ENCODE results near the gene RCL1. TPM values are rescaled to one million over a fixed set of nuclear protein-coding genes. Genes with fewer than 3 reads are reported as not detected.

Gene RCL1
- polyA plus RNA-seq, 1 donor (not counting 4 experiments of a cell fraction or from before 2014, with no cell fraction given): 16.6 TPM

DNA sequence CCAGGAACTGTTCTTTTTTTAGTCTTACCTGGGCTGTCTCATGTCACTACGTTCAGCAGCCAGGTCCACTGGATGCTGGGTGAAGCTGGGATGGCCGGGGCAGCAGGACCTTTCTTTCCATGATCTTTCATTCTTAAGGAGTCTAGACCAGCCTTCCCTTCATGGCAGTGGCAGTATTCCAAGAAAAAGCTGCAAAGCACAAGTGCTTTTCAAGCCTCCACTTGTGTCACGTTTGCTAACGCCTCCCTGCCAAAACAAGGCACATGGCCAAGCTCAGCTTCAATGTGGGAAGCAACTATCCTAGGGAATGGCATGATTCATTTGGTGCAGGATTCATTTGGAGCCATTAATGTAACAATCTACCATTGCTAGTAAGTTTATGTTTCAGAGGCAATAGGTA is 94.8 kb downstream of the RCL1 start:
- dilution Hi-C loops (cut with MboI; ENCODE audit: extremely low pct_ligation_motif_present, low sequenced_read_pairs): no loop called here
- Histone ChIP-seq H3K9me3 (ENCODE audit: control insufficient read depth, low read depth, low read length) (no peaks in the 10 kb centered on the region), H2AFZ (ENCODE audit: control insufficient read depth, low read length) (no peak overlapping the region), H3K9ac (ENCODE audit: control insufficient read depth, extremely low read depth, insufficient read depth, low read length) (no peak overlapping the region), H3K9me1 (ENCODE audit: control insufficient read depth, extremely low read depth, insufficient read depth, low read length) (no peaks in the 10 kb centered on the region), H3K4me1 (ENCODE audit: control insufficient read depth, extremely low read depth, insufficient read depth, low read length) (peaks cover 8% of the 10 kb centered on the region), H3K27ac (ENCODE audit: control insufficient read depth, insufficient read depth, low read length) (no peak overlapping the region), H3K4me2 (ENCODE audit: control insufficient read depth, extremely low read depth, insufficient read depth, low read depth, low read length) (no peak overlapping the region), H3K4me3 (ENCODE audit: control insufficient read depth in 2 of 3, extremely low read depth in 1 of 3, insufficient read depth in 2 of 3, low read depth in 1 of 3, low read length in 3 of 3) (no peak overlapping the region), H3K36me3 (ENCODE audit: control insufficient read depth in 2 of 2, extremely low read depth in 1 of 2, insufficient read depth in 2 of 2, low read length in 2 of 2) (no peaks in the 10 kb centered on the region), H3K27me3 (ENCODE audit: control insufficient read depth, extremely low read depth, insufficient read depth, low read length) (no peaks in the 10 kb centered on the region), H4K20me1 (ENCODE audit: control insufficient read depth, extremely low read depth, insufficient read depth, low read length) (no peaks in the 10 kb centered on the region), H3K79me2 (ENCODE audit: control insufficient read depth, insufficient read depth, low read length) (no peaks in the 10 kb centered on the region)
- DNase-seq (ENCODE audit: low read depth, low spot score): no peak
- TF ChIP-seq, protein P1, sequence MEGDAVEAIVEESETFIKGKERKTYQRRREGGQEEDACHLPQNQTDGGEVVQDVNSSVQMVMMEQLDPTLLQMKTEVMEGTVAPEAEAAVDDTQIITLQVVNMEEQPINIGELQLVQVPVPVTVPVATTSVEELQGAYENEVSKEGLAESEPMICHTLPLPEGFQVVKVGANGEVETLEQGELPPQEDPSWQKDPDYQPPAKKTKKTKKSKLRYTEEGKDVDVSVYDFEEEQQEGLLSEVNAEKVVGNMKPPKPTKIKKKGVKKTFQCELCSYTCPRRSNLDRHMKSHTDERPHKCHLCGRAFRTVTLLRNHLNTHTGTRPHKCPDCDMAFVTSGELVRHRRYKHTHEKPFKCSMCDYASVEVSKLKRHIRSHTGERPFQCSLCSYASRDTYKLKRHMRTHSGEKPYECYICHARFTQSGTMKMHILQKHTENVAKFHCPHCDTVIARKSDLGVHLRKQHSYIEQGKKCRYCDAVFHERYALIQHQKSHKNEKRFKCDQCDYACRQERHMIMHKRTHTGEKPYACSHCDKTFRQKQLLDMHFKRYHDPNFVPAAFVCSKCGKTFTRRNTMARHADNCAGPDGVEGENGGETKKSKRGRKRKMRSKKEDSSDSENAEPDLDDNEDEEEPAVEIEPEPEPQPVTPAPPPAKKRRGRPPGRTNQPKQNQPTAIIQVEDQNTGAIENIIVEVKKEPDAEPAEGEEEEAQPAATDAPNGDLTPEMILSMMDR (optimal IDR thresholded peaks at IDR 0.05 in 1 of 3, IDR thresholded peaks at IDR 0.05 in 1 of 3, conservative IDR thresholded peaks at IDR 0.05 in 1 of 3; ENCODE audit: extremely low read depth in 1 of 3, insufficient read depth in 2 of 3, low read length in 3 of 3): no peak
- TF ChIP-seq EZH2 (IDR thresholded peaks at IDR 0.05; ENCODE audit: low read length): no peak
- peak; percentile 84 for FAIRE-seq

DNA sequence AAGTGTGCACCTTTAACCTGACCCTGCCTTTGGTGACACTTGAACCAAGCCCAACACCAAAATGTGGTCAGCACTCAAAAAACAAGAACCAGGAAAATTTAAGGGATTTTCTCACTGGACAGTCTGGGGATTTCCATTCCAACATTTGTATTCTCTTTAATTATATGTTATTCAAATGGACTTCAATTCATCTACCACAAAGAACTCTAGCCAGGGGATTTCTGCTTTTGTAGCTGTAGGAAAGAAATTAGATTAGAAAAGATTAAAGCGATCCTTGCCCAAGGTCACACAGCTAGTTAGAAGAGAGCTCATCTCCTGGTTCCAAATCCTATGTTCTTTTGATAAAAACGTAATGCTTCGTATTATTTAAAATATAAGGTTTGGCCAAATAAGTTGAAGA is 97.5 kb downstream of the RCL1 start:
- H3K79me2 ChIP-seq (ENCODE audit: control insufficient read depth, insufficient read depth, low read length): no peaks in the 10 kb centered on the region
- no peak overlapping the region for H2AFZ ChIP-seq (ENCODE audit: control insufficient read depth, low read length)
- H3K36me3 ChIP-seq (ENCODE audit: control insufficient read depth in 2 of 2, extremely low read depth in 1 of 2, insufficient read depth in 2 of 2, low read length in 2 of 2): no peaks in the 10 kb centered on the region
- dilution Hi-C loops (cut with MboI; ENCODE audit: extremely low pct_ligation_motif_present, low sequenced_read_pairs): no loop called here
- H4K20me1 ChIP-seq (ENCODE audit: control insufficient read depth, extremely low read depth, insufficient read depth, low read length): no peaks in the 10 kb centered on the region
- DNase-seq (ENCODE audit: low read depth, low spot score) (no peak), FAIRE-seq (no peak)
- no peaks in the 10 kb centered on the region for H3K27me3 ChIP-seq (ENCODE audit: control insufficient read depth, extremely low read depth, insufficient read depth, low read length)
- no peak overlapping the region for H3K4me3 ChIP-seq (ENCODE audit: control insufficient read depth in 2 of 3, extremely low read depth in 1 of 3, insufficient read depth in 2 of 3, low read depth in 1 of 3, low read length in 3 of 3)
- TF ChIP-seq EZH2 (IDR thresholded peaks at IDR 0.05; ENCODE audit: low read length): no peak
- TF ChIP-seq, protein P1 (optimal IDR thresholded peaks at IDR 0.05 in 1 of 3, IDR thresholded peaks at IDR 0.05 in 1 of 3, conservative IDR thresholded peaks at IDR 0.05 in 1 of 3; ENCODE audit: extremely low read depth in 1 of 3, insufficient read depth in 2 of 3, low read length in 3 of 3): no peak
- H3K4me1 ChIP-seq (ENCODE audit: control insufficient read depth, extremely low read depth, insufficient read depth, low read length): peaks cover 13% of the 10 kb centered on the region
- no peak overlapping the region for H3K9ac ChIP-seq (ENCODE audit: control insufficient read depth, extremely low read depth, insufficient read depth, low read length)
- H3K9me1 ChIP-seq (ENCODE audit: control insufficient read depth, extremely low read depth, insufficient read depth, low read length): no peaks in the 10 kb centered on the region
- no peak overlapping the region for H3K4me2 ChIP-seq (ENCODE audit: control insufficient read depth, extremely low read depth, insufficient read depth, low read depth, low read length)
- H3K27ac ChIP-seq (ENCODE audit: control insufficient read depth, insufficient read depth, low read length): no peak overlapping the region
- no peaks in the 10 kb centered on the region for H3K9me3 ChIP-seq (ENCODE audit: control insufficient read depth, low read depth, low read length)
